B cell (primary cell): ENCODE results near the gene CRYBA2. TPM values are rescaled to one million over a fixed set of nuclear protein-coding genes. Genes with fewer than 3 reads are reported as not detected.

Source experiments
- ATAC-seq: fragments of 200-7000 bp; cut with Tn5 transposase; one replicate; pipeline ENCODE4 v1.10.0; 2021; ENCODE audit warnings: low read depth, mild to moderate bottlenecking, moderate number of reproducible peaks, moderate library complexity
- CTCF ChIA-PET: fragments of 350-600 bp; sonication (Branson Sonifier 250); formaldehyde crosslinking; loops from one replicate; lab custom pipeline; 2021; ENCODE audit warnings: antibody characterized with exemption, inconsistent platforms; lab: Charles Lee
- POLR2A ChIA-PET: fragments of 350-600 bp; sonication (Branson Sonifier 250); formaldehyde crosslinking; loops from one replicate; lab custom pipeline; 2021; ENCODE audit warnings: antibody characterized with exemption; lab: Charles Lee
- DNase-seq: peaks from one replicate; pipeline ENCODE4 v3.0.0; 2013
- H2AFZ ChIP-seq: 2 replicates; pipeline ENCODE4 v1.6.1; 2012; ENCODE audit warnings: mild to moderate bottlenecking, low read depth, low read length; ENCODE audit not compliant: insufficient read depth, poor library complexity, severe bottlenecking
- H3K27ac ChIP-seq, 2 donors: 1 replicate in 1 of 2; 2 replicates in 1 of 2; pipeline ENCODE4 v1.5.1; 2012 to 2013; ENCODE audit warnings: low read length in 2 of 2, mild to moderate bottlenecking in 2 of 2, moderate library complexity in 1 of 2
- H3K27me3 ChIP-seq, 4 experiments: fragments of 200-600 bp in 1 of 4; sonication (generic) in 1 of 4; replicated peaks in 1 of 4; 1 replicate in 2 of 4; 2 replicates in 2 of 4; pipeline versions ENCODE4 v1.6.1 to v1.7.0; 2013 to 2016; ENCODE audit warnings: low read length in 3 of 4, mild to moderate bottlenecking in 2 of 4, mixed read lengths in 1 of 4, moderate library complexity in 1 of 4; ENCODE audit not compliant: insufficient read depth in 4 of 4, control insufficient read depth in 3 of 4; ENCODE audit errors: control extremely low read depth in 1 of 4
- H3K36me3 ChIP-seq, 2 experiments: replicated peaks in 1 of 2; 1 replicate in 1 of 2; 2 replicates in 1 of 2; pipeline versions ENCODE4 v1.6.1 to v1.7.1; 2013; ENCODE audit warnings: low read length in 1 of 2; ENCODE audit not compliant: insufficient read depth in 2 of 2, control insufficient read depth in 1 of 2; ENCODE audit errors: control extremely low read depth in 1 of 2, extremely low read depth in 1 of 2
- H3K4me1 ChIP-seq, 2 donors: fragments of 200-600 bp in 1 of 2; sonication (generic) in 1 of 2; 1 replicate in 1 of 2; 2 replicates in 1 of 2; pipeline versions ENCODE4 v1.5.1 to v1.6.1; 2013 to 2017; ENCODE audit warnings: low read length in 2 of 2; ENCODE audit not compliant: control insufficient read depth in 2 of 2, insufficient read depth in 2 of 2
- H3K4me2 ChIP-seq: replicated peaks from 2 replicates; pipeline ENCODE3; 2012; ENCODE audit warnings: mild to moderate bottlenecking, low read depth, low read length; ENCODE audit not compliant: poor library complexity, severe bottlenecking
- H3K4me3 ChIP-seq, 5 experiments: fragments of 200-600 bp in 1 of 5; sonication (generic) in 1 of 5; 1 replicate in 3 of 5; 2 replicates in 2 of 5; pipeline versions ENCODE4 v1.5.1 to v1.7.0; 2011 to 2016; ENCODE audit warnings: low read length in 4 of 5, mild to moderate bottlenecking in 4 of 5, low read depth in 2 of 5, control low read depth in 1 of 5, moderate library complexity in 1 of 5; ENCODE audit not compliant: insufficient read depth in 1 of 5; ENCODE audit errors: control extremely low read depth in 1 of 5, extremely low read depth in 1 of 5
- H3K79me2 ChIP-seq: fragments of 200-600 bp; sonication (generic); one replicate; pipeline ENCODE4 v1.6.0; 2016; ENCODE audit warnings: low read length; ENCODE audit not compliant: control insufficient read depth, insufficient read depth
- H3K9ac ChIP-seq: fragments of 200-600 bp; sonication (generic); 2 replicates; pipeline ENCODE4 v1.6.1; 2017; ENCODE audit warnings: mild to moderate bottlenecking, low read length, moderate library complexity
- H3K9me3 ChIP-seq, 3 donors: one replicate each; pipeline versions ENCODE4 v1.6.1 to v1.7.1; 2013; ENCODE audit warnings: low read length in 2 of 3; ENCODE audit not compliant: control insufficient read depth in 2 of 3, insufficient read depth in 1 of 3; ENCODE audit errors: control extremely low read depth in 1 of 3
- H4K20me1 ChIP-seq: 2 replicates; pipeline ENCODE4 v1.6.0; 2012; ENCODE audit warnings: mild to moderate bottlenecking, low read length; ENCODE audit not compliant: insufficient read depth, control insufficient read depth, poor library complexity, severe bottlenecking
- H3K27ac Mint-ChIP-seq: one replicate; pipeline ENCODE4 v1.8.0; 2021; ENCODE audit warnings: mixed read lengths
- H3K27me3 Mint-ChIP-seq: one replicate; pipeline ENCODE4 v1.8.0; 2021; ENCODE audit warnings: mixed read lengths
- H3K4me1 Mint-ChIP-seq: one replicate; pipeline ENCODE4 v1.8.0; 2021; ENCODE audit warnings: mixed read lengths
- H3K4me3 Mint-ChIP-seq: one replicate; pipeline ENCODE4 v1.8.0; 2021; ENCODE audit warnings: mixed read lengths
- H3K9me3 Mint-ChIP-seq: one replicate; pipeline ENCODE4 v1.8.0; 2022; ENCODE audit warnings: mixed read lengths; ENCODE audit not compliant: insufficient read depth
- EZH2 ChIP-seq: IDR thresholded peaks from 2 replicates; pipeline ENCODE4 v1.6.1; 2012; ENCODE audit warnings: borderline replicate concordance, low read depth, mild to moderate bottlenecking, moderate library complexity, low read length; ENCODE audit not compliant: insufficient read depth, poor library complexity, severe bottlenecking
- WGBS: methylation state at CpG from one replicate; pipeline ENCODE4 v1.1.5; 2013; ENCODE audit warnings: missing lambda C conversion rate; ENCODE audit not compliant: insufficient coverage; 5-methylcytosine and 5-hydroxymethylcytosine counted together
- intact Hi-C: fragments of 100-400 bp; cut with micrococcal nuclease; formaldehyde crosslinking; loops from one replicate; pipeline ENCODE4 v1.10.0; 2022
- polyA plus RNA-seq: library from polyadenylated mRNA; depleted of rRNA; stranded (reverse); fragments of >200 nt; gene quantifications from 2 replicates; pipeline ENCODE4 v1.2.3, GENCODE V29; 2012
- total RNA-seq, 2 donors: library from RNA; stranded (reverse); fragments of 120-200 nt in 1 of 2; gene quantifications; 1 replicate in 1 of 2; 2 replicates in 1 of 2; pipeline versions ENCODE4 v1.2.3 to v1.2.4, GENCODE V29; 2013 to 2022
- TF ChIP-seq, protein P1 (sequence below): fragments of 200-600 bp; IDR thresholded peaks from one replicate; pipeline ENCODE4 v1.8.0; 2022; ENCODE audit warnings: antibody characterized with exemption, mild to moderate bottlenecking

CRYBA2 gene
- total and polyA plus RNA-seq, 2 donors (not counting 1 experiment from before 2014, with no cell fraction given) = not detected

DNA sequence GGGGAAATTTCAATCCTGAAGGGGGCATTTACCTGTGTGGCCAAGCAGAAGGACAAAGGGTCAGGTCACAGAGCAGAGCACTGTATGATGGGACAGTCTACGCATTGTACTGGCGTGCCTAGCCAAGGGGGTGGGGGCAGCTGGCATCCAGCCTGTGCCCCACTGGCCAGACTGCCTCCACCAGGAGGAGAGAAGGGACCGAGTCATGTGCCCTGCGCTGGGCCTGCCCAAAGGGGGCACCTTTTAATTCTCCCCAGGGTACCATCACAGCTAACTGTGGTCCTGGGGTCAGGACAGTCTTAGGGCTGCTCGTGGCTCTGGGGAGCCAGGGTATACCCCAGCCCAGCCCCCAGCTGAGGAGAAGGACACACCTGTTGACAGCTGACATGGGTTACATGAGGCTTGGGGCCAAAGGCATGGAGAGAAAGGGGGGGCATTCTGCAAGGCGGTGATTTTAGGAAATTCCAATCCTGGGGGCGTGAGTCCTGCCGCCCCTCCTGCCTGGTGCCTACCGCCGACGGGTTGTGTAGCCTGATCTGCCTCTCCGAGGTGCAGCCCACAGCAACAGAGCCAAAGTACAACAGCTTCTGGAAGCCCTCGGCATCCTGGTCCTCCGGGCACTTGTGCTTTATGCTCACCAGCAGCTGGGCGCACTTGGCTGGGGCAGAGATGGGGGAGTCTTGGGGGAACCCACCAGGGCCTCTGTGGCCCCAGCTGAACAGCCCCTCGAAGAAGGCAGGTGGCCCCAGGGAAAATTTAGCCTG, 37.1 kb upstream of the CRYBA2 start:
- H4K20me1 ChIP-seq = no peaks in the 10 kb centered on the region
- H3K27me3 ChIP-seq = peaks cover 0 to 20% (median 3%) of the 10 kb centered on the region in 4 experiments
- no peaks in the 10 kb centered on the region for H3K79me2 ChIP-seq
- 90% methylated on average over 14 of the region's 16 CpGs for WGBS
- POLR2A ChIA-PET = no interaction called here
- no peak overlapping the region for H3K27ac ChIP-seq
- no peak for TF ChIP-seq EZH2
- TF ChIP-seq, protein P1, sequence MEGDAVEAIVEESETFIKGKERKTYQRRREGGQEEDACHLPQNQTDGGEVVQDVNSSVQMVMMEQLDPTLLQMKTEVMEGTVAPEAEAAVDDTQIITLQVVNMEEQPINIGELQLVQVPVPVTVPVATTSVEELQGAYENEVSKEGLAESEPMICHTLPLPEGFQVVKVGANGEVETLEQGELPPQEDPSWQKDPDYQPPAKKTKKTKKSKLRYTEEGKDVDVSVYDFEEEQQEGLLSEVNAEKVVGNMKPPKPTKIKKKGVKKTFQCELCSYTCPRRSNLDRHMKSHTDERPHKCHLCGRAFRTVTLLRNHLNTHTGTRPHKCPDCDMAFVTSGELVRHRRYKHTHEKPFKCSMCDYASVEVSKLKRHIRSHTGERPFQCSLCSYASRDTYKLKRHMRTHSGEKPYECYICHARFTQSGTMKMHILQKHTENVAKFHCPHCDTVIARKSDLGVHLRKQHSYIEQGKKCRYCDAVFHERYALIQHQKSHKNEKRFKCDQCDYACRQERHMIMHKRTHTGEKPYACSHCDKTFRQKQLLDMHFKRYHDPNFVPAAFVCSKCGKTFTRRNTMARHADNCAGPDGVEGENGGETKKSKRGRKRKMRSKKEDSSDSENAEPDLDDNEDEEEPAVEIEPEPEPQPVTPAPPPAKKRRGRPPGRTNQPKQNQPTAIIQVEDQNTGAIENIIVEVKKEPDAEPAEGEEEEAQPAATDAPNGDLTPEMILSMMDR = no peak
- no peaks in the 10 kb centered on the region for H3K4me1 Mint-ChIP-seq
- H3K27me3 Mint-ChIP-seq = peaks cover 43% of the 10 kb centered on the region
- H3K9me3 ChIP-seq = peaks cover 0 to 6% (median 0%) of the 10 kb centered on the region in 3 donors
- intact Hi-C loops = no loop called here
- no peak overlapping the region for H2AFZ ChIP-seq
- no peaks in the 10 kb centered on the region for H3K36me3 ChIP-seq
- no peak for ATAC-seq
- CTCF ChIA-PET = interaction anchor here (0.5 to 6.4 kb wide), 29 partner anchors 9 to 499 kb away, joined by 3 to 99 read pairs (median 4); partner anchors contain the start of gene IHH
- no peak overlapping the region for H3K27ac Mint-ChIP-seq
- no peaks in the 10 kb centered on the region for H3K9me3 Mint-ChIP-seq
- H3K4me3 ChIP-seq = no peak overlapping the region
- H3K9ac ChIP-seq = no peak overlapping the region
- no peak for DNase-seq
- H3K4me2 ChIP-seq = no peak overlapping the region
- no peaks in the 10 kb centered on the region for H3K4me1 ChIP-seq
- H3K4me3 Mint-ChIP-seq = no peak overlapping the region

DNA sequence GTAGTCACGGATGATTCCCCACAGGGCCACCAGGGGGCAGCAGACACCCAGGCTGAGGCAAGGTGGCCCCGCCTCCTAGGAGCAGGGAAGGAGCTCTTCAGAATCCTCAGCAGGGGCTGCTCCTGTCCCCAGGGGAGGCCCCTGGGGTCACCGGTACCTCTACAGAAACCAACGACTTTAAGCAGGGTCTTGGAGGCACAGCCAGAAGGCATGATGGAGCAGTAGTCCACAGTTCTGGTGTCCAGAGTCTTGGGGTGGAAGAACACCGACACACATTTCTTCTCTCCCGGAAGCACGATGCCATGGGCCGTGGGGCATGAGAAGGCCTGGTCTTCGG, 36.6 kb upstream of the CRYBA2 start:
- Mint-ChIP-seq H3K4me1 (no peaks in the 10 kb centered on the region), H3K27me3 (peaks cover 44% of the 10 kb centered on the region), H3K9me3 (no peaks in the 10 kb centered on the region), H3K27ac (no peak overlapping the region), H3K4me3 (no peak overlapping the region)
- intact Hi-C loops = loop anchor here (1.0 to 2.0 kb wide), 2 partner anchors 90 to 117 kb away; no protein-coding TSS in a partner anchor
- H3K4me1 ChIP-seq = no peaks in the 10 kb centered on the region
- no peak overlapping the region for H3K9ac ChIP-seq
- ATAC-seq (peak; percentile 89), DNase-seq (peak; percentile 79)
- H3K36me3 ChIP-seq = no peaks in the 10 kb centered on the region
- ChIA-PET POLR2A (no interaction called here), CTCF (interaction anchor here (0.5 to 6.4 kb wide), 29 partner anchors 9 to 500 kb away, joined by 3 to 99 read pairs (median 4); partner anchors contain the start of gene IHH)
- peaks cover 0 to 6% (median 0%) of the 10 kb centered on the region in 3 donors for H3K9me3 ChIP-seq
- H3K27me3 ChIP-seq = peaks cover 0 to 18% (median 2%) of the 10 kb centered on the region in 4 experiments
- no peak overlapping the region for H3K4me2 ChIP-seq
- WGBS = 47% methylated on average over 9 of the region's 9 CpGs
- no peak overlapping the region for H2AFZ ChIP-seq
- H3K4me3 ChIP-seq = no peak overlapping the region
- no peaks in the 10 kb centered on the region for H4K20me1 ChIP-seq
- H3K79me2 ChIP-seq = no peaks in the 10 kb centered on the region
- no peak overlapping the region for H3K27ac ChIP-seq
- TF ChIP-seq, protein P1 = peak; percentile 99
- TF ChIP-seq EZH2 = no peak
